Camera-type eye (tissue), 1 donor: ENCODE measurements around the gene BEX5. TPM values are rescaled to one million over a fixed set of nuclear protein-coding genes. Genes with fewer than 3 reads are reported as not detected.

Source experiments
- total RNA-seq: library from RNA; depleted of rRNA; stranded (reverse); fragments of >200 nt; gene quantifications from one replicate; pipeline ENCODE4 v1.2.3, GENCODE V29; 2014

BEX5 gene
- total RNA-seq = 7.7 TPM

DNA sequence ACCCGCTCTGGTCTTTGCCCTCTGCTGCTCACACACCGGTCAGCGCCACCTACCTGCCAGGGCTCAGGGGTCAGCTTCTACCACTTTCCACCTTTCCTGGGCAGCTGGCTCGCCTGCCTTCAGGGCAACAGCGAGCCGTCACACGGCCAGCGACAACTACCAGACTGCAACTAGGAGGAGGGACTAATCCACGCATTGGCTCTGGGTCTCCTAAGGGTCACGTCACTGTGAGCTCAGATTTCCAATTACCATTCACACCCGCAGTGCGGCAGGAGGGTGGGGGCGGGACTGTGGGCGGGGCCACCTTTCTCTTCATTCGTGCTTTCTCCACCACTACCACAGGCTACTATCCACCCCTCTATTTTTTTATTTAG, at the start of gene BEX5:
Gene BEX5 (minus strand): TSS at position 172 of the 374 bp plus-strand sequence. CDS start 1,712 bp downstream, outside the sequence.

DNA sequence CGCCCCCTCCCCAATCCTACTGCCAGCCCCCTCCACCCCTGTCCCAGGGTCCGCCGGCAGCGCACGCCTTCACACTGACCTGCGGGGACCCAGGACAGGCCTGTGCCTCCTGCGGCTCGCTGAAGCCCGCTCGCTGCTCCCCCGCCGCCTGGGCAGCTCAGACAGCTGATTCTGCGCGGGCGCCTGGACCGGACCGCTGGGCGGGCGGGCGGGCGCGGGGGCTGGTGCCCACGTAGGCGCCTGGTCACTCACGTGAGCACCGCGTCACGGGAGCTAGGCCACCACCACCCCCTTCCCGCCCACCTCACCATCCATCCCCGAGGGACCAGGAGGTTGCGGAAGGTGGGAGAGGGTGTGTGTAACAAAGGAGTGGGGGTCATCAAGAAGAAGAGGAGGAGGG, 13.5 kb downstream of the BEX5 start, which contains the start of gene TCEAL6:
Gene TCEAL6 (minus strand): TSS at position 208 of the 400 bp plus-strand sequence.

GRCh38 chrX:102125436-102125835, 30.3 kb downstream of the BEX5 start, which contains the start of gene TCEAL2:
TCEAL2 (plus strand) TSS chrX:102125679; CDS start chrX:102126831, 1,152 bp downstream.

Other genes with a start within 250 kb of the BEX5 start
- 32.4 TPM for gene ZMAT1, start 223.9 kb downstream of the BEX5 start, total RNA-seq
- 13.2 TPM for gene TCEAL2, start 30.3 kb downstream of the BEX5 start, total RNA-seq
- gene TCEAL6, start 13.5 kb downstream of the BEX5 start, total RNA-seq = 3.2 TPM
- not detected for gene TCP11X1, start 59.3 kb upstream of the BEX5 start, total RNA-seq
- gene NXF2, start 91.2 kb upstream of the BEX5 start, total RNA-seq = not detected